Measurements from ENCODE around the gene DGLUCY. TPM values are rescaled to one million over a fixed set of nuclear protein-coding genes. Genes with fewer than 3 reads are reported as not detected.

Gene DGLUCY
- polyA plus RNA-seq (2013): 8.8 and 10.1 TPM in 2 replicates

DNA sequence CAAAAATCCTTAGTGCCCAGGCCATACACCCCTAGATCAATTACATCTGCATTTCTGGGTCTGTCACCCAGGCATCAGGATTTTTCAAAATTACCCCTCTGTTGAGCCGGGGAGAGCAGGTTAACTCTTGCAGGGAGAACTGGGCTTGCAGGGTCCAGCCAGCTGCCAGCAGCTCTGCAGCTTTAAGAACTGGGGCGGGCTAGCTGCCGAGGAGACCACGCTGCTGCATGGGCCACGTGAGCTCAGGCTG, at the start of gene DGLUCY:
DGLUCY (plus strand) TSS at position 245 of the 250 bp plus-strand sequence. CDS start 46,222 bp downstream, outside the sequence.
- Histone ChIP-seq H2BK5ac (ENCODE audit: low read depth, low read length, poor library complexity) (peak within 1 kb of the TSS; percentile 84), H3K18ac (ENCODE audit: low read length) (peak within 1 kb of the TSS; percentile 58), H2AFZ (ENCODE audit: insufficient read depth, low read length, poor library complexity) (peak within 1 kb of the TSS; percentile 76), H3K4ac (ENCODE audit: low read depth, low read length) (peak within 1 kb of the TSS; percentile 13), H3K4me3 (ENCODE audit: low read depth, low read length) (peak within 1 kb of the TSS; percentile 56), H3K27ac (ENCODE audit: low read depth, low read length) (peak within 1 kb of the TSS; percentile 75), H3K14ac (ENCODE audit: low read length) (peak within 1 kb of the TSS; percentile 67), H4K91ac (ENCODE audit: low read depth, low read length) (peak within 1 kb of the TSS; percentile 64), H2BK120ac (ENCODE audit: insufficient read depth, low read length, poor library complexity) (peak within 1 kb of the TSS; percentile 83), H3K9me3 (ENCODE audit: insufficient read depth, low read depth, low read length) (no peaks in the 10 kb centered on the region), H3K36me3 (ENCODE audit: control insufficient read depth in 1 of 2, insufficient read depth in 2 of 2, low read length in 2 of 2) (no peaks in the 10 kb centered on the region), H3K4me2 (ENCODE audit: low read length) (peak within 1 kb of the TSS; percentile 77), H2BK12ac (ENCODE audit: low read length) (peak within 1 kb of the TSS; percentile 42), H4K8ac (ENCODE audit: low read depth, low read length) (peak within 1 kb of the TSS; percentile 88), H3K79me2 (ENCODE audit: control insufficient read depth, insufficient read depth, low read length, poor library complexity) (peaks cover 2% of the 10 kb centered on the region), H3K79me1 (ENCODE audit: low read length) (peaks cover 15% of the 10 kb centered on the region), H2AK5ac (ENCODE audit: low read length) (peak within 1 kb of the TSS; percentile 48), H3K9ac (ENCODE audit: low read length) (no peak within 1 kb of the TSS), H3K4me1 (ENCODE audit: control insufficient read depth in 1 of 2, insufficient read depth in 2 of 2, low read length in 2 of 2) (peaks cover 14 to 15% of the 10 kb centered on the region in 2 experiments), H3K23ac (ENCODE audit: low read length) (no peak within 1 kb of the TSS), H3K27me3 (ENCODE audit: insufficient read depth, low read length) (no peaks in the 10 kb centered on the region), H4K12ac (ENCODE audit: low read depth, low read length) (peak within 1 kb of the TSS; percentile 31)
- WGBS (ENCODE audit: extremely low coverage, insufficient coverage, insufficient read length): no CpG with 5 or more reads among the region's 5 CpGs
- peak in 1 of 2 donors; percentile 41 for DNase-seq

DNA sequence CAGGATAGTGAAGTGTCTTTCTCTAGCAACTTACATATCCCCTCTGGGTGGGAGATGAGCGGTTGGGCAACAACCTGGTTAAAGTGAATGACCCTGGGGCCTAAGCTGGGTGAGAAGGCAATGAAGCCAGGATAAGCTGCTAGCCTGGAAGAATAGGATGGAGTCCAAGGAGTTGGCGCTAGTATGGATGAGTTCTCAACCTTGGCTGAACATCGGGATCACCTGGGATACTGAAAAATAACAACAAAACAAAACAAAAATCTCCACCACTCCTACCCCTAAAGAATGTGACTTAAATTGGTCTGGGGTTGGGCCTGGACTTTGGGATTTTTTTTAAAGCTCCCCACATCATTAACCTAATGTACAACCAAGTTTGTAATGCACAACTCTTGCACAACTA, 48.6 kb upstream of the DGLUCY start:
- H2BK5ac ChIP-seq (ENCODE audit: low read depth, low read length, poor library complexity): no peak overlapping the region
- no peak overlapping the region for H3K9ac ChIP-seq (ENCODE audit: low read length)
- no peak overlapping the region for H2AK5ac ChIP-seq (ENCODE audit: low read length)
- H4K12ac ChIP-seq (ENCODE audit: low read depth, low read length): no peak overlapping the region
- no peaks in the 10 kb centered on the region for H3K27me3 ChIP-seq (ENCODE audit: insufficient read depth, low read length)
- no peak for DNase-seq
- H3K4ac ChIP-seq (ENCODE audit: low read depth, low read length): no peak overlapping the region
- no peak overlapping the region for H3K23ac ChIP-seq (ENCODE audit: low read length)
- H3K9me3 ChIP-seq (ENCODE audit: insufficient read depth, low read depth, low read length): no peaks in the 10 kb centered on the region
- no peak overlapping the region for H4K91ac ChIP-seq (ENCODE audit: low read depth, low read length)
- H3K4me3 ChIP-seq (ENCODE audit: low read depth, low read length): no peak overlapping the region
- no peak overlapping the region for H2BK120ac ChIP-seq (ENCODE audit: insufficient read depth, low read length, poor library complexity)
- WGBS (ENCODE audit: extremely low coverage, insufficient coverage, insufficient read length): no CpG with 5 or more reads among the region's 3 CpGs
- H3K18ac ChIP-seq (ENCODE audit: low read length): no peak overlapping the region
- no peaks in the 10 kb centered on the region for H3K79me2 ChIP-seq (ENCODE audit: control insufficient read depth, insufficient read depth, low read length, poor library complexity)
- H4K8ac ChIP-seq (ENCODE audit: low read depth, low read length): no peak overlapping the region
- no peak overlapping the region for H3K27ac ChIP-seq (ENCODE audit: low read depth, low read length)
- H2BK12ac ChIP-seq (ENCODE audit: low read length): no peak overlapping the region
- no peak overlapping the region for H3K14ac ChIP-seq (ENCODE audit: low read length)
- H3K36me3 ChIP-seq (ENCODE audit: control insufficient read depth in 1 of 2, insufficient read depth in 2 of 2, low read length in 2 of 2): no peaks in the 10 kb centered on the region
- H3K4me2 ChIP-seq (ENCODE audit: low read length): no peak overlapping the region
- H3K79me1 ChIP-seq (ENCODE audit: low read length): peaks cover under 1% of the 10 kb centered on the region
- no peaks in the 10 kb centered on the region for H3K4me1 ChIP-seq (ENCODE audit: control insufficient read depth in 1 of 2, insufficient read depth in 2 of 2, low read length in 2 of 2)
- H2AFZ ChIP-seq (ENCODE audit: insufficient read depth, low read length, poor library complexity): no peak overlapping the region

DNA sequence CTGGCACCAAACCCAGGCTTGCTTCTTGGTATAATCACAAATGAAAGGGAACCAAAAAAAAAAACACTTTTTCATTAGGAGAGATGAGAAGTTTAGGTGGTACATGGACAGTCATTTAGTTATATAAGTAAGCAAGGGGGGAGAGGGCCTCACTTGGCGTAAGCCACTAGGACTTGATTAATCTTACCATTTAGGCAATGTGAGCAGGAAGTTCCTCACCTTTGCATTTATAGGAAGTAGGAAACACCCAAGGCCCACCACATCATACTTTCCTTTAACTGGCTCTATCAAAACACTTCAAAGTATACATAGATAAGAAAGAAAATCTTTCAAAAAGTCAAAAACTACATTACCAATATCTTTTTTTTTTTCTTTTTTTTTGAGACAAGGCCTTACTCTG, 46.7 kb upstream of the DGLUCY start:
- Histone ChIP-seq H3K4me3 (ENCODE audit: low read depth, low read length) (no peak overlapping the region), H2AK5ac (ENCODE audit: low read length) (no peak overlapping the region), H4K91ac (ENCODE audit: low read depth, low read length) (no peak overlapping the region), H3K14ac (ENCODE audit: low read length) (no peak overlapping the region), H3K4me2 (ENCODE audit: low read length) (no peak overlapping the region), H2BK12ac (ENCODE audit: low read length) (no peak overlapping the region), H4K8ac (ENCODE audit: low read depth, low read length) (no peak overlapping the region), H3K23ac (ENCODE audit: low read length) (no peak overlapping the region), H3K4me1 (ENCODE audit: control insufficient read depth in 1 of 2, insufficient read depth in 2 of 2, low read length in 2 of 2) (no peaks in the 10 kb centered on the region), H2BK5ac (ENCODE audit: low read depth, low read length, poor library complexity) (no peak overlapping the region), H4K12ac (ENCODE audit: low read depth, low read length) (no peak overlapping the region), H3K4ac (ENCODE audit: low read depth, low read length) (no peak overlapping the region), H3K27me3 (ENCODE audit: insufficient read depth, low read length) (no peaks in the 10 kb centered on the region), H3K18ac (ENCODE audit: low read length) (no peak overlapping the region), H2BK120ac (ENCODE audit: insufficient read depth, low read length, poor library complexity) (no peak overlapping the region), H2AFZ (ENCODE audit: insufficient read depth, low read length, poor library complexity) (no peak overlapping the region), H3K9me3 (ENCODE audit: insufficient read depth, low read depth, low read length) (no peaks in the 10 kb centered on the region), H3K36me3 (ENCODE audit: control insufficient read depth in 1 of 2, insufficient read depth in 2 of 2, low read length in 2 of 2) (no peaks in the 10 kb centered on the region), H3K27ac (ENCODE audit: low read depth, low read length) (no peak overlapping the region), H3K79me1 (ENCODE audit: low read length) (no peaks in the 10 kb centered on the region), H3K9ac (ENCODE audit: low read length) (no peak overlapping the region), H3K79me2 (ENCODE audit: control insufficient read depth, insufficient read depth, low read length, poor library complexity) (no peaks in the 10 kb centered on the region)
- no CpG with 5 or more reads among the region's 1 CpG for WGBS (ENCODE audit: extremely low coverage, insufficient coverage, insufficient read length)
- no peak for DNase-seq

DNA sequence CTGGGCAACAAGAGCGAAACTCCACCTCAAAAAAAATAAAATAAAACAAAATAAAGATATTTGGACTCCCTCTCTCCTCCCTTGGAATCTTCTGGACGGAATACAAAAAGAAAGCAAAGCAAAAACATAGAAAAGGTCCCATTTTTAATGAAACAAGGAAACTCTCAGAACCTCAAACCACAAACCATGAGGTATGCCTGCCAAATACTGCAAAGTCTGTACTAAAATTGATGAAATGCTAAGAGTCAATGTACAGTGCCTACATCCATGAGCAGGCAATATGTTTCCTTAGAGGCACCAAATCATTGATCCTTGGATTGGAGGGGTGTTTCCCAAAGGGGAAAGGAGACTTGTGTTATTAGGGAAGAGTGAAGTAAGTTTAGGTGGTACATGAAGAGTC, 45.2 kb upstream of the DGLUCY start:
- H3K79me2 ChIP-seq (ENCODE audit: control insufficient read depth, insufficient read depth, low read length, poor library complexity): no peaks in the 10 kb centered on the region
- H3K14ac ChIP-seq (ENCODE audit: low read length): no peak overlapping the region
- no peak overlapping the region for H2BK12ac ChIP-seq (ENCODE audit: low read length)
- H3K27me3 ChIP-seq (ENCODE audit: insufficient read depth, low read length): no peaks in the 10 kb centered on the region
- H3K4ac ChIP-seq (ENCODE audit: low read depth, low read length): no peak overlapping the region
- H3K36me3 ChIP-seq (ENCODE audit: control insufficient read depth in 1 of 2, insufficient read depth in 2 of 2, low read length in 2 of 2): no peaks in the 10 kb centered on the region
- H4K91ac ChIP-seq (ENCODE audit: low read depth, low read length): no peak overlapping the region
- no peak overlapping the region for H3K23ac ChIP-seq (ENCODE audit: low read length)
- H3K4me2 ChIP-seq (ENCODE audit: low read length): no peak overlapping the region
- no peak overlapping the region for H2AK5ac ChIP-seq (ENCODE audit: low read length)
- H3K79me1 ChIP-seq (ENCODE audit: low read length): no peaks in the 10 kb centered on the region
- H4K8ac ChIP-seq (ENCODE audit: low read depth, low read length): no peak overlapping the region
- H2BK120ac ChIP-seq (ENCODE audit: insufficient read depth, low read length, poor library complexity): no peak overlapping the region
- H3K4me3 ChIP-seq (ENCODE audit: low read depth, low read length): no peak overlapping the region
- DNase-seq: no peak
- H3K9ac ChIP-seq (ENCODE audit: low read length): no peak overlapping the region
- H4K12ac ChIP-seq (ENCODE audit: low read depth, low read length): no peak overlapping the region
- no peak overlapping the region for H3K27ac ChIP-seq (ENCODE audit: low read depth, low read length)
- no peak overlapping the region for H3K18ac ChIP-seq (ENCODE audit: low read length)
- H3K9me3 ChIP-seq (ENCODE audit: insufficient read depth, low read depth, low read length): no peaks in the 10 kb centered on the region
- no CpG with 5 or more reads among the region's 2 CpGs for WGBS (ENCODE audit: extremely low coverage, insufficient coverage, insufficient read length)
- H2BK5ac ChIP-seq (ENCODE audit: low read depth, low read length, poor library complexity): no peak overlapping the region
- no peaks in the 10 kb centered on the region for H3K4me1 ChIP-seq (ENCODE audit: control insufficient read depth in 1 of 2, insufficient read depth in 2 of 2, low read length in 2 of 2)
- no peak overlapping the region for H2AFZ ChIP-seq (ENCODE audit: insufficient read depth, low read length, poor library complexity)

Data from trophoblast cell (in vitro differentiated cells and primary cell).